Ramos (cell line): ENCODE data around the gene GNMT.

Experiments
- in situ Hi-C: fragments of 300-500 bp; cut with MboI; formaldehyde crosslinking; loops from one replicate; pipeline ENCODE4 v1.14.3; 2022; ENCODE audit warnings: low sequenced_read_pairs; ENCODE audit not compliant: unreplicated experiment

The GNMT gene

GRCh38 chr6:43009124-43009523 is 48.6 kb downstream of the GNMT start:
- in situ Hi-C loops: no loop called here

- in situ Hi-C loops: no loop called here
Measured at GRCh38 chr6:43011207-43011606, 50.7 kb downstream of the GNMT start.

GRCh38 chr6:43012364-43012763 is 51.8 kb downstream of the GNMT start:
- in situ Hi-C loops: no loop called here

GRCh38 chr6:43013097-43013842 is 52.7 kb downstream of the GNMT start:
- in situ Hi-C loops: no loop called here
